ENCODE measurements around the gene MAT1A. TPM values are rescaled to one million over a fixed set of nuclear protein-coding genes. Genes with fewer than 3 reads are reported as not detected.
"Not testable (repeated sequence)": the region's sequence is repeated elsewhere in the genome, so short reads cannot be mapped to it uniquely, and the experiment has no call there.

The MAT1A gene
- total and polyA plus RNA-seq, 5 experiments from 2014 or later: not detected

GRCh38 chr10:80313523-80313922, 24.1 kb upstream of the MAT1A start:
- H3K27me3 Mint-ChIP-seq: peaks cover 0 to 8% (median 0%) of the 10 kb centered on the region in 5 donors
- no peak for DNase-seq
- H3K4me1 Mint-ChIP-seq: no peaks in the 10 kb centered on the region
- POLR2A ChIA-PET: no interaction called here
- ATAC-seq: no peak
- peaks cover 0 to 8% (median 0%) of the 10 kb centered on the region in 9 donors for H3K9me3 Mint-ChIP-seq
- H3K27ac Mint-ChIP-seq: no peak overlapping the region
- H3K36me3 Mint-ChIP-seq: no peaks in the 10 kb centered on the region
- no peak overlapping the region for H3K4me3 Mint-ChIP-seq

- POLR2A ChIA-PET, ATAC-seq, H3K4me3 Mint-ChIP-seq, H3K4me1 Mint-ChIP-seq, H3K27ac Mint-ChIP-seq, DNase-seq: not testable (repeated sequence)
- Mint-ChIP-seq H3K27me3 (peaks cover 10 to 35% (median 13%) of the 10 kb centered on the region in 5 donors), H3K9me3 (peaks cover 0 to 76% (median 41%) of the 10 kb centered on the region in 9 donors), H3K36me3 (peaks cover 4 to 24% (median 8%) of the 10 kb centered on the region in 3 donors)
These were observed 16.5 kb upstream of the MAT1A start for GRCh38 chr10:80305989-80306388.

- H3K9me3 Mint-ChIP-seq: peaks cover 18 to 63% (median 32%) of the 10 kb centered on the region in 9 donors
- H3K36me3 Mint-ChIP-seq: peaks cover 0 to 25% (median 18%) of the 10 kb centered on the region in 3 donors
- POLR2A ChIA-PET: no interaction called here
- no peak overlapping the region for H3K4me3 Mint-ChIP-seq
- H3K4me1 Mint-ChIP-seq: no peaks in the 10 kb centered on the region
- ATAC-seq (no peak), DNase-seq (no peak)
- peaks cover 3 to 7% (median 6%) of the 10 kb centered on the region in 5 donors for H3K27me3 Mint-ChIP-seq
- no peak overlapping the region for H3K27ac Mint-ChIP-seq
These were observed 7.5 kb upstream of the MAT1A start for GRCh38 chr10:80296942-80297341.

- POLR2A ChIA-PET: no interaction called here
- no peak for DNase-seq
- no peak overlapping the region for H3K27ac Mint-ChIP-seq
- no peak for ATAC-seq
- H3K4me3 Mint-ChIP-seq: no peak overlapping the region
- H3K4me1 Mint-ChIP-seq: peaks cover 0 to 10% (median 3%) of the 10 kb centered on the region in 4 donors
- H3K27me3 Mint-ChIP-seq: peaks cover 3 to 17% (median 10%) of the 10 kb centered on the region in 5 donors
- peaks cover 5 to 28% (median 16%) of the 10 kb centered on the region in 9 donors for H3K9me3 Mint-ChIP-seq
- H3K36me3 Mint-ChIP-seq: peaks cover 0 to 7% (median 7%) of the 10 kb centered on the region in 3 donors
These were observed 3.3 kb upstream of the MAT1A start for GRCh38 chr10:80292607-80293239.

- ATAC-seq: no peak
- Mint-ChIP-seq H3K27ac (no peak overlapping the region), H3K9me3 (peaks cover 0 to 8% (median 5%) of the 10 kb centered on the region in 9 donors), H3K4me3 (no peak overlapping the region), H3K27me3 (peaks cover 1 to 26% (median 13%) of the 10 kb centered on the region in 5 donors), H3K4me1 (peaks cover 0 to 10% (median 3%) of the 10 kb centered on the region in 4 donors), H3K36me3 (peaks cover 0 to 6% (median 0%) of the 10 kb centered on the region in 3 donors)
- no peak for DNase-seq
- POLR2A ChIA-PET: no interaction called here
These were observed 1.2 kb upstream of the MAT1A start for GRCh38 chr10:80290474-80291220.

- DNase-seq (no peak), ATAC-seq (no peak)
- H3K4me3 Mint-ChIP-seq: no peak overlapping the region
- H3K36me3 Mint-ChIP-seq: no peaks in the 10 kb centered on the region
- H3K27ac Mint-ChIP-seq: no peak overlapping the region
- peaks cover 0 to 10% (median 3%) of the 10 kb centered on the region in 4 donors for H3K4me1 Mint-ChIP-seq
- peaks cover 1 to 26% (median 13%) of the 10 kb centered on the region in 5 donors for H3K27me3 Mint-ChIP-seq
- POLR2A ChIA-PET: no interaction called here
- peaks cover 0 to 1% (median 0%) of the 10 kb centered on the region in 9 donors for H3K9me3 Mint-ChIP-seq
These were observed 609 bp downstream of the MAT1A start for GRCh38 chr10:80288849-80289248.

- Mint-ChIP-seq H3K9me3 (no peaks in the 10 kb centered on the region), H3K36me3 (no peaks in the 10 kb centered on the region), H3K4me1 (peaks cover 0 to 4% (median 3%) of the 10 kb centered on the region in 4 donors), H3K4me3 (no peak overlapping the region), H3K27me3 (peaks cover 1 to 17% (median 7%) of the 10 kb centered on the region in 5 donors), H3K27ac (no peak overlapping the region)
- ATAC-seq (no peak), DNase-seq (no peak)
- POLR2A ChIA-PET: no interaction called here
These were observed 4.9 kb downstream of the MAT1A start for GRCh38 chr10:80284522-80284921.

GRCh38 chr10:80283536-80284199, 5.8 kb downstream of the MAT1A start:
- POLR2A ChIA-PET: no interaction called here
- Mint-ChIP-seq H3K4me3 (no peak overlapping the region), H3K36me3 (no peaks in the 10 kb centered on the region), H3K27me3 (peaks cover 1 to 9% (median 3%) of the 10 kb centered on the region in 5 donors), H3K27ac (no peak overlapping the region), H3K4me1 (no peaks in the 10 kb centered on the region), H3K9me3 (no peaks in the 10 kb centered on the region)
- no peak for DNase-seq
- ATAC-seq: no peak

- DNase-seq: no peak
- no peak for ATAC-seq
- H3K4me3 Mint-ChIP-seq: no peak overlapping the region
- H3K27me3 Mint-ChIP-seq: peaks cover 1 to 9% (median 3%) of the 10 kb centered on the region in 5 donors
- no peaks in the 10 kb centered on the region for H3K4me1 Mint-ChIP-seq
- POLR2A ChIA-PET: no interaction called here
- H3K36me3 Mint-ChIP-seq: no peaks in the 10 kb centered on the region
- H3K27ac Mint-ChIP-seq: no peak overlapping the region
- no peaks in the 10 kb centered on the region for H3K9me3 Mint-ChIP-seq
These were observed 6.3 kb downstream of the MAT1A start for GRCh38 chr10:80283119-80283518.

GRCh38 chr10:80281784-80282765, 7.4 kb downstream of the MAT1A start:
- no peak for ATAC-seq
- no peak overlapping the region for H3K4me3 Mint-ChIP-seq

GRCh38 chr10:80281292-80281691, 8.2 kb downstream of the MAT1A start:
- H3K27ac Mint-ChIP-seq: no peak overlapping the region
- H3K36me3 Mint-ChIP-seq: no peaks in the 10 kb centered on the region
- no peak for DNase-seq
- no peak overlapping the region for H3K4me3 Mint-ChIP-seq
- H3K27me3 Mint-ChIP-seq: peaks cover 0 to 6% (median 3%) of the 10 kb centered on the region in 5 donors
- no peak for ATAC-seq
- POLR2A ChIA-PET: no interaction called here
- no peaks in the 10 kb centered on the region for H3K9me3 Mint-ChIP-seq
- H3K4me1 Mint-ChIP-seq: no peaks in the 10 kb centered on the region

More at GRCh38 chr10:80281784-80282765, 7.4 kb downstream of the MAT1A start:
- no peaks in the 10 kb centered on the region for H3K36me3 Mint-ChIP-seq
- peaks cover 0 to 9% (median 3%) of the 10 kb centered on the region in 5 donors for H3K27me3 Mint-ChIP-seq
- H3K9me3 Mint-ChIP-seq: no peaks in the 10 kb centered on the region
- no peaks in the 10 kb centered on the region for H3K4me1 Mint-ChIP-seq
- POLR2A ChIA-PET: no interaction called here
- DNase-seq: no peak
- H3K27ac Mint-ChIP-seq: peak overlapping the region in 1 of 10 donors; percentile 13
